GM19023 (cell line): Measurements from ENCODE around the gene CELA3A.
"Not testable (repeated sequence)": the region's sequence is repeated elsewhere in the genome, so short reads cannot be mapped to it uniquely, and the experiment has no call there.

Experiments used
- ATAC-seq: cut with Tn5 transposase; IDR thresholded peaks from one replicate; pipeline ENCODE4 v1.9.1; 2021; ENCODE audit warnings: mild to moderate bottlenecking, moderate library complexity; ENCODE audit not compliant: unreplicated experiment

Gene CELA3A

GRCh38 chr1:22001409-22001808, at the start of gene CELA3A:
Gene CELA3A (plus strand): TSS chr1:22001657. CDS start chr1:22001675, 18 bp downstream.
- ATAC-seq, result no peak

- no peak for ATAC-seq
Observed at GRCh38 chr1:21952786-21953520, 48.5 kb upstream of the CELA3A start.

GRCh38 chr1:21955058-21955457, 46.4 kb upstream of the CELA3A start:
- ATAC-seq, result no peak

- no peak for ATAC-seq
Observed at GRCh38 chr1:21955501-21956281, 45.8 kb upstream of the CELA3A start.

- no peak for ATAC-seq
Observed at GRCh38 chr1:21956720-21957552, 44.5 kb upstream of the CELA3A start.

- ATAC-seq, result no peak
Observed at GRCh38 chr1:21961337-21961736, 40.1 kb upstream of the CELA3A start.

- ATAC-seq, result no peak
Observed at GRCh38 chr1:21961799-21962198, 39.7 kb upstream of the CELA3A start.

- ATAC-seq, result no peak
Observed at GRCh38 chr1:21963477-21964217, 37.8 kb upstream of the CELA3A start.

GRCh38 chr1:21966247-21967000, 35.0 kb upstream of the CELA3A start:
- ATAC-seq, result no peak

- ATAC-seq, result not testable (repeated sequence)
Observed at GRCh38 chr1:21967216-21967615, 34.2 kb upstream of the CELA3A start.

GRCh38 chr1:21969066-21969465, 32.4 kb upstream of the CELA3A start:
- ATAC-seq, result not testable (repeated sequence)

- not testable (repeated sequence) for ATAC-seq
Observed at GRCh38 chr1:21970523-21970922, 30.9 kb upstream of the CELA3A start.

- ATAC-seq, result not testable (repeated sequence)
Observed at GRCh38 chr1:21972973-21973441, 28.4 kb upstream of the CELA3A start.

- not testable (repeated sequence) for ATAC-seq
Observed at GRCh38 chr1:21973948-21974347, 27.5 kb upstream of the CELA3A start.

GRCh38 chr1:21974699-21975098, 26.8 kb upstream of the CELA3A start:
- not testable (repeated sequence) for ATAC-seq

- not testable (repeated sequence) for ATAC-seq
Observed at GRCh38 chr1:21975296-21975695, 26.2 kb upstream of the CELA3A start.

GRCh38 chr1:21976703-21977239, 24.7 kb upstream of the CELA3A start, which contains the start of gene CELA3B:
Gene CELA3B (plus strand): TSS chr1:21977022. CDS start chr1:21977040, 18 bp downstream.
- ATAC-seq, result not testable (repeated sequence)

- not testable (repeated sequence) for ATAC-seq
Observed at GRCh38 chr1:21978209-21978608, 23.2 kb upstream of the CELA3A start.
